ENCODE data around the gene ISYNA1.

DNA sequence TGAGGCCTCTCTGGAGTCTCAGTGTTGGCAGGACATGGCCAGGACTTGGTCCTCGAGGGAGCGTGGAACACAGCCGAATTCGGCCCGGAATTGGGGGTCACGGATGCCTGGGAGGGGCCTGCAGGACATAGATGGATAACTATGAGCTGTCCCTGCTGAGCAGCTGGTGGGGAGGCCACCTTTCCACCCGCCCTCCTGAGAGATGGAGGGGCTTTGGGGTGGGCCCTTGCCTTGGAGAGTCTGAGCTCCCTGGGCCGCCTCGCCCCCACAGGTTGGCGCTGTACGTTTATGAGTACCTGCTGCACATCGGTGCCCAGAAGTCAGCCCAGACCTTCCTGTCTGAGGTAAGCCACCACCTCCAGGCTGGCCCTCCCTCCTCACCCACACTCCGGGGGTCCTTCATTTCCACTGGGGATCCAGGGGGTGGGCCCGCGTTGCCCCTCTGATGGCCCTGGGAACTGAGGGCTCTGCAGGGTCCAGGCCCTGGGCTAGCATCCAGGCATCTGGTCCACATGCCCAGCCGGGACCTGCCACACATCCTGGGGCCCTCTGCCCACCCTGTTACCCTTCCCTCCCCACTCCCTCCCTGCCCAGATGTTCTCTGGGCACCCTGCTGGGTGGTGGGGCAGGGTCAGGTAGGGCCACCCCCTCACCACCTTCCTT lies 10.7 kb downstream of the ISYNA1 start:
- TF ChIP-seq CTCF (IDR thresholded peaks at IDR 0.05) (no peak), EZH2 (IDR thresholded peaks at IDR 0.05; ENCODE audit: borderline replicate concordance, insufficient read depth, low read depth, low read length, poor library complexity, severe bottlenecking) (no peak)
